HepG2 (cell line): ENCODE data around the gene PDGFD. TPM values are rescaled to one million over a fixed set of nuclear protein-coding genes. Genes with fewer than 3 reads are reported as not detected.

ENCODE experiments used
- ATAC-seq: fragments of 200-7000 bp; cut with Tn5 transposase; 3 replicates; pipeline ENCODE4 v1.9.1; 2020; ENCODE audit warnings: mild to moderate bottlenecking, moderate library complexity
- BruUV-seq: library from RNA; stranded (reverse); fragments of 400-500 nt; replicated peaks from 2 replicates; lab custom pipeline; 2021; lab: Mats Ljungman, UMichigan
- CTCF ChIA-PET: fragments of 300-600 bp; formaldehyde crosslinking; extraction: SDS; loops from one replicate; lab custom pipeline; 2021; ENCODE audit warnings: low total read pairs, inconsistent platforms, low intra/inter-chr PET ratio; lab: Yijun Ruan, JAX
- POLR2A ChIA-PET: fragments of 350-600 bp; sonication (Branson Sonifier 250); formaldehyde crosslinking; loops from one replicate; lab custom pipeline; 2020; ENCODE audit warnings: antibody characterized with exemption, inconsistent platforms; lab: Yijun Ruan, JAX
- DNase-seq: peaks from one replicate; pipeline ENCODE4 v3.0.0-alpha.2; 2015; ENCODE audit warnings: low spot score
- FAIRE-seq: peaks from 3 replicates; lab custom pipeline; 2011; peaks lifted over from hg19 to GRCh38; lab: Jason Lieb, UNC
- H2AFZ ChIP-seq: one replicate; pipeline ENCODE4 v1.6.1; 2011; ENCODE audit warnings: low read length, inconsistent platforms
- H3K27ac ChIP-seq: fragments of 300-600 bp; 3 replicates; pipeline ENCODE4 v1.8.0; 2011; ENCODE audit warnings: mixed run types, mild to moderate bottlenecking, mixed read lengths, low read length, inconsistent platforms; ENCODE audit not compliant: insufficient read depth; ENCODE audit errors: extremely low read length
- H3K27me3 ChIP-seq, 2 experiments: fragments of 200-600 bp in 1 of 2; 2 replicates in 1 of 2; 3 replicates in 1 of 2; pipeline versions ENCODE4 v1.6.0 to v1.8.0; 2011; ENCODE audit warnings: low read length in 2 of 2, mild to moderate bottlenecking in 2 of 2, moderate library complexity in 2 of 2, inconsistent platforms in 1 of 2; ENCODE audit not compliant: insufficient read depth in 2 of 2, control insufficient read depth in 1 of 2
- H3K36me3 ChIP-seq, 2 experiments: fragments of 200-600 bp in 1 of 2; replicated peaks in 1 of 2; 2 replicates in 1 of 2; 3 replicates in 1 of 2; pipeline versions ENCODE4 v1.5.1 to v1.8.0; 2011; ENCODE audit warnings: low read length in 2 of 2, inconsistent platforms in 1 of 2; ENCODE audit not compliant: insufficient read depth in 2 of 2, control insufficient read depth in 1 of 2
- H3K4me1 ChIP-seq: 2 replicates; pipeline ENCODE4 v1.5.1; 2012; ENCODE audit warnings: low read length, inconsistent platforms; ENCODE audit not compliant: insufficient read depth
- H3K4me2 ChIP-seq: 2 replicates; pipeline ENCODE4 v1.6.0; 2011; ENCODE audit warnings: low read depth, low read length, inconsistent platforms
- H3K4me3 ChIP-seq, 3 experiments: fragments of 200-600 bp in 1 of 3; sonication (generic), shearing (Covaris generic) in 1 of 3; replicated peaks in 1 of 3; 2 replicates each; pipeline ENCODE4 v1.5.1; 2011 to 2016; ENCODE audit warnings: low read length in 3 of 3, inconsistent platforms in 2 of 3, low read depth in 2 of 3, mild to moderate bottlenecking in 2 of 3, control low read depth in 1 of 3, mixed read lengths in 1 of 3; ENCODE audit not compliant: insufficient read depth in 1 of 3
- H3K79me2 ChIP-seq: one replicate; pipeline ENCODE4 v1.6.1; 2011; ENCODE audit warnings: low read length, inconsistent platforms; ENCODE audit not compliant: insufficient read depth
- H3K9ac ChIP-seq: 2 replicates; pipeline ENCODE4 v1.6.0; 2011; ENCODE audit warnings: mild to moderate bottlenecking, low read depth, low read length, inconsistent platforms; ENCODE audit not compliant: insufficient read depth
- H3K9me3 ChIP-seq: 2 replicates; pipeline ENCODE4 v1.5.1; 2012; ENCODE audit warnings: mild to moderate bottlenecking, low read length
- H4K20me1 ChIP-seq: 2 replicates; pipeline ENCODE4 v1.6.0; 2011; ENCODE audit warnings: inconsistent platforms, mild to moderate bottlenecking, low read length, moderate library complexity; ENCODE audit not compliant: insufficient read depth
- BCL6 ChIP-seq: IDR thresholded peaks from 2 replicates; pipeline ENCODE4 v1.6.1; 2016; ENCODE audit warnings: missing genetic modification reagents, missing compliant biosample characterization
- NFE2L2 ChIP-seq: fragments of 150-350 bp; IDR thresholded peaks from 2 replicates; pipeline ENCODE4 v1.6.1; 2014; ENCODE audit warnings: low read length
- PAXIP1 ChIP-seq: sonication (generic); formaldehyde crosslinking; conservative IDR thresholded peaks from 2 replicates; pipeline ENCODE4 v1.4.0; 2020; ENCODE audit warnings: mild to moderate bottlenecking, missing genetic modification reagents, moderate library complexity
- RFX3 ChIP-seq: IDR thresholded peaks from 2 replicates; pipeline ENCODE4 v1.6.1; 2016; ENCODE audit warnings: missing biosample characterization, missing genetic modification reagents
- SRSF1 ChIP-seq: fragments of 200-400 bp; formaldehyde crosslinking; optimal IDR thresholded peaks from 2 replicates; pipeline ENCODE3; 2017; ENCODE audit warnings: mild to moderate bottlenecking, low read depth, low read length, moderate library complexity
- TGIF2 ChIP-seq: IDR thresholded peaks from 2 replicates; pipeline ENCODE4 v1.6.1; 2016; ENCODE audit warnings: control low read depth, missing compliant biosample characterization
- ZBTB2 ChIP-seq: sonication (generic); formaldehyde crosslinking; IDR thresholded peaks from 2 replicates; pipeline ENCODE4 v1.8.0; 2022; ENCODE audit warnings: low read depth, missing genetic modification reagents
- ZBTB26 ChIP-seq: IDR thresholded peaks from 2 replicates; pipeline ENCODE4 v1.6.1; 2016; ENCODE audit warnings: missing compliant biosample characterization, missing genetic modification reagents, borderline replicate concordance
- ZNF788 ChIP-seq: sonication (generic); formaldehyde crosslinking; IDR thresholded peaks from 2 replicates; pipeline ENCODE4 v1.5.0; 2020; ENCODE audit warnings: mild to moderate bottlenecking, missing genetic modification reagents, borderline replicate concordance
- ZSCAN20 ChIP-seq: sonication (generic); formaldehyde crosslinking; IDR thresholded peaks from 2 replicates; pipeline ENCODE4 v1.4.0; 2020; ENCODE audit warnings: missing genetic modification reagents, mild to moderate bottlenecking, borderline replicate concordance
- WGBS: methylation state at CpG from one replicate; pipeline ENCODE4 v1.1.6; 2017; ENCODE audit warnings: low lambda C conversion rate; 5-methylcytosine and 5-hydroxymethylcytosine counted together
- in situ Hi-C: cut with HindIII; loops from 2 replicates; pipeline ENCODE4 v1.10.0; 2017; ENCODE audit warnings: low pct_unique_long_range_greater_than_20kb; ENCODE audit not compliant: extremely low pct_ligation_motif_present
- intact Hi-C: fragments of 100-400 bp; cut with micrococcal nuclease; formaldehyde crosslinking; loops from one replicate; pipeline ENCODE4 v1.10.0; 2022; ENCODE audit not compliant: unreplicated experiment
- polyA plus RNA-seq, 8 experiments: library from polyadenylated mRNA; depleted of rRNA in 3 of 8; stranded (reverse) in 7 of 8; unstranded in 1 of 8; fragments of >200 nt; fragmentation: Illumina TruSeq in 4 of 8; extraction: Trizol in 4 of 8; gene quantifications; 2 replicates each; pipeline versions ENCODE4 v1.2.1 to v1.2.3, GENCODE V29; 2011 to 2016; ENCODE audit warnings: low read depth in 4 of 8, missing spikeins in 1 of 8, mixed read lengths in 1 of 8; ENCODE audit not compliant: insufficient read depth in 1 of 8
- total RNA-seq, 5 experiments: library from RNA; depleted of rRNA; stranded (reverse); fragments of >200 nt; fragmentation: Illumina TruSeq; extraction: Trizol; gene quantifications; 2 replicates each; pipeline ENCODE4 v1.2.3, GENCODE V29; 2016; ENCODE audit warnings: low read depth in 1 of 5

The PDGFD gene
- total and polyA plus RNA-seq, 2 of the 13 experiments (the other 11 are each of a cell fraction or from before 2014, with no cell fraction given), result 0.09 to 0.29 TPM

DNA sequence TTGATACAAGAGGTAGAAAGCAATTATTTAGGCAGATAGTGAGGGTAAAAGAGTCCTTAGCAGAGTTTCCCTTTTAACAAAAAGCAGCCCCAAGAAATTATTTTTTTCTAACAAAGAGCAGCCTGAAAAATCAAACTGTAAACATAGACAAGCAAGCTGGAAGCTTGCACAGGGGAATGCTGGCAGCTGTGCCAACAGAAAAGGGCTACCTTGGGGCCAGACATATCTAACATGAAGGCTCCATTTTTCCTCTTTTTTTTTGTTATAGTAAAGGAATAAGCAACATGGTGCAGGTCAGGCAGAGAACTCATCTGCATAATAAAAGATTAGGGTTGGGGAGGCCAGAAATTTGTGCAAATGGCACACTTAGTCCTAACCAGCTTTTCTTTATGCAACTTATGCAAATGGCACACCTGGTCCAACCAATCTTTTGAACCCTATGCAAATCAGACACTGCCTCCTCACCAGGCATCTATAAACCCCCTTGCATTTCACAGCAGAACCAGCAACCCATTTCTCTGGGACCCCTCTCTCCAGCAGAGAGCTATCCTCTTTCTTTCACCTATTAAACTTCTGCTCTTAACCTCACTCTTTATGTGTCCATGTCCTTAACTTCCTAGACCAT is 41.8 kb downstream of the PDGFD start (continued):
- TF ChIP-seq ZBTB26 (CRISPR knock-in tag), result no peak
- no peak for TF ChIP-seq BCL6 (CRISPR knock-in tag)
- no peak for TF ChIP-seq SRSF1
- no peak for TF ChIP-seq TGIF2 (CRISPR knock-in tag)
- TF ChIP-seq ZSCAN20 (CRISPR knock-in tag), result no peak
- no peak for TF ChIP-seq RFX3

DNA sequence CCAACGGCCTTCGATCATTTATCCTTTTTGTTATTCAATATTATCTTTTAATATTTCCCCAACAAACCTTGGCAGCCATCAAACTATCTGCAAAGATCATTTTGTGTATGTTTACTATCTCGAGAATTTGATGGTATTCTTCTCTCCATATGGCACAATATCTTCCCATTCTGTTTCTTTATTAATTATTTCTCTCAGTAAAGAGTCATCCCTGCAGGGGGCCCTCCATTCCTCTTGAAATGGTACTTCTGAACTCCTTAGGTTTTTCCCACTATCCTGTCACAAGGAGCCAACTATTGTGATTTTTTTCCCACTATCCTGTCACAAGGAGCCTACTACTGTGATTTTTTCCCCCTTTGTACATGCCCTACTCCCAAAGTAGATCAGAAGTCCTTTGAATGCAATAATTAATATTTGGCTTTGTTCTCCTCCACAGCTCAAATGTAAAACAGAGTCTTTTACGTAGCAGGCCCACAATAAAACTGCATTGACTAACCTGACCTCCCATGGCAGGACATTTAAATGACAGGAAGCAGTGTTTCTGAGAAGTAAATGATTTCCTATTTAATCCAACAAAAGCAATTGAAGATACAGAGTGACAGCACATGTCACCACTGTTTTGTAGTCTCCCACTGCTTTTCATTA is 43.3 kb downstream of the PDGFD start:
- Histone ChIP-seq H3K27ac (no peak overlapping the region), H4K20me1 (no peaks in the 10 kb centered on the region), H3K4me2 (no peak overlapping the region), H3K27me3 (no peaks in the 10 kb centered on the region)
- WGBS, result 15% methylated on average over 4 of the region's 4 CpGs
- intact Hi-C loops, result no loop called here
- FAIRE-seq, result no peak
- TF ChIP-seq ZNF788 (CRISPR knock-in tag) (no peak), NFE2L2 (no peak), PAXIP1 (CRISPR knock-in tag) (no peak), ZBTB2 (no peak)
- TF ChIP-seq, all 625 proteins: peak for 0
- H3K9me3 ChIP-seq, result peaks cover 5% of the 10 kb centered on the region; the same call in 1 of the 2 replicates
- ChIA-PET CTCF (no interaction called here), POLR2A (no interaction called here)
- BruUV-seq, result no TSS peak
- in situ Hi-C loops, result no loop called here
- H3K79me2 ChIP-seq, result no peaks in the 10 kb centered on the region
- DNase-seq (no peak), ATAC-seq (no peak)
- no peak overlapping the region for H3K9ac ChIP-seq
- H3K4me3 ChIP-seq, result no peak overlapping the region
- H2AFZ ChIP-seq, result no peak overlapping the region
- H3K4me1 ChIP-seq, result no peaks in the 10 kb centered on the region
- no peaks in the 10 kb centered on the region for H3K36me3 ChIP-seq
